Osteocyte (in vitro differentiated cells): Measurements from ENCODE around the gene KIF24. TPM values are rescaled to one million over a fixed set of nuclear protein-coding genes. Genes with fewer than 3 reads are reported as not detected.
"Not testable (repeated sequence)": the region's sequence is repeated elsewhere in the genome, so short reads cannot be mapped to it uniquely, and the experiment has no call there.

ENCODE experiments used
- DNase-seq: peaks from one replicate; pipeline ENCODE4 v3.0.0; 2021; ENCODE audit warnings: mixed read lengths; ENCODE audit not compliant: unreplicated experiment; ENCODE audit errors: extremely low spot score
- H3K27ac Mint-ChIP-seq: one replicate; pipeline ENCODE4 v1.8.0; 2021; ENCODE audit warnings: mild to moderate bottlenecking, mixed read lengths; ENCODE audit not compliant: unreplicated experiment
- H3K27me3 Mint-ChIP-seq: one replicate; pipeline ENCODE4 v1.8.0; 2021; ENCODE audit warnings: mixed read lengths; ENCODE audit not compliant: unreplicated experiment
- H3K36me3 Mint-ChIP-seq: one replicate; pipeline ENCODE4 v1.8.0; 2021; ENCODE audit warnings: mixed read lengths; ENCODE audit not compliant: unreplicated experiment
- H3K4me1 Mint-ChIP-seq: one replicate; pipeline ENCODE4 v1.8.0; 2021; ENCODE audit warnings: mixed read lengths; ENCODE audit not compliant: unreplicated experiment
- H3K4me3 Mint-ChIP-seq: one replicate; pipeline ENCODE4 v1.8.0; 2021; ENCODE audit warnings: mild to moderate bottlenecking, moderate library complexity, mixed read lengths; ENCODE audit not compliant: unreplicated experiment
- H3K9me3 Mint-ChIP-seq: one replicate; pipeline ENCODE4 v1.8.0; 2021; ENCODE audit warnings: mixed read lengths; ENCODE audit not compliant: unreplicated experiment
- CTCF ChIP-seq: fragments of 200-600 bp; sonication (generic); IDR thresholded peaks from 2 replicates; pipeline ENCODE4 v1.5.0; 2021; ENCODE audit warnings: antibody characterized with exemption, mild to moderate bottlenecking, moderate library complexity
- total RNA-seq: library from RNA; stranded (reverse); gene quantifications from 2 replicates; pipeline ENCODE4 v1.2.1, GENCODE V29; 2021

KIF24 gene
- total RNA-seq, 1 donor from 2014 or later, result 1.4 TPM

- Mint-ChIP-seq H3K27ac (no peak overlapping the region), H3K9me3 (no peaks in the 10 kb centered on the region), H3K27me3 (no peaks in the 10 kb centered on the region), H3K4me3 (no peak overlapping the region), H3K4me1 (peaks cover 7% of the 10 kb centered on the region), H3K36me3 (peaks cover 21% of the 10 kb centered on the region)
- TF ChIP-seq CTCF, result no peak
- DNase-seq, result no peak
Measured at GRCh38 chr9:34341659-34342295, 12.7 kb upstream of the KIF24 start.

GRCh38 chr9:34338665-34339385, 9.8 kb upstream of the KIF24 start:
- no peaks in the 10 kb centered on the region for H3K9me3 Mint-ChIP-seq
- H3K36me3 Mint-ChIP-seq, result peaks cover 21% of the 10 kb centered on the region
- TF ChIP-seq CTCF, result no peak
- no peak overlapping the region for H3K27ac Mint-ChIP-seq
- no peak overlapping the region for H3K4me3 Mint-ChIP-seq
- no peaks in the 10 kb centered on the region for H3K27me3 Mint-ChIP-seq
- no peaks in the 10 kb centered on the region for H3K4me1 Mint-ChIP-seq
- DNase-seq, result no peak

GRCh38 chr9:34338079-34338478, 9.0 kb upstream of the KIF24 start:
- not testable (repeated sequence) for DNase-seq, H3K4me3 Mint-ChIP-seq, H3K27ac Mint-ChIP-seq, H3K27me3 Mint-ChIP-seq, H3K4me1 Mint-ChIP-seq, H3K9me3 Mint-ChIP-seq
- peaks cover 15% of the 10 kb centered on the region for H3K36me3 Mint-ChIP-seq

- Mint-ChIP-seq H3K27me3 (no peaks in the 10 kb centered on the region), H3K4me3 (no peak overlapping the region), H3K36me3 (peaks cover 15% of the 10 kb centered on the region), H3K4me1 (no peaks in the 10 kb centered on the region), H3K9me3 (no peaks in the 10 kb centered on the region), H3K27ac (no peak overlapping the region)
- peak; percentile 17 for TF ChIP-seq CTCF
- no peak for DNase-seq
Measured at GRCh38 chr9:34337403-34337802, 8.3 kb upstream of the KIF24 start.

GRCh38 chr9:34335376-34335775, 6.3 kb upstream of the KIF24 start:
- Mint-ChIP-seq H3K4me1 (peaks cover 5% of the 10 kb centered on the region), H3K27ac (no peak overlapping the region), H3K4me3 (no peak overlapping the region), H3K36me3 (peaks cover 8% of the 10 kb centered on the region), H3K9me3 (no peaks in the 10 kb centered on the region), H3K27me3 (no peaks in the 10 kb centered on the region)
- no peak for TF ChIP-seq CTCF
- no peak for DNase-seq
